ENCODE results near the gene FER.
"Not testable (repeated sequence)": the region's sequence is repeated elsewhere in the genome, so short reads cannot be mapped to it uniquely, and the experiment has no call there.

Gene FER

GRCh38 chr5:108801301-108801700 is 53.6 kb downstream of the FER start:
- DNase-seq, result no peak

DNA sequence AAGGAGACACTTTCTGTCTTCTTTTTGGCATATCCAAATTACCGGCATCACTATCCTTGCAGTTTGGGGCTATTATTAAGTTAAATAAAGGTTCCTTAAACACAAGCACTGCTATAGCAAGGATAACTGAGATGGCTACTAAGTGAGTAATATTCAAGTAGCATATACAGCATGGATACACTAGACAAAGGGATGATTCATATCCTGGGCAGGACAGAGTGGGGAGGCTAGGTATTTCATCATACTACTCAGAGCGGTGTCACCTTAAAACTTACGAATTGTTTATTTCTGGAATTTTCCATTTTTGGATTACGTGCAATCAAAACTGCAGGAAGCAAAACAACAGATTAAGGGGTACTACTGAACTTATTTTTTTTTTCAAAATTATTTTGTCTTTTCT is 54.1 kb downstream of the FER start:
- DNase-seq, result no peak

DNA sequence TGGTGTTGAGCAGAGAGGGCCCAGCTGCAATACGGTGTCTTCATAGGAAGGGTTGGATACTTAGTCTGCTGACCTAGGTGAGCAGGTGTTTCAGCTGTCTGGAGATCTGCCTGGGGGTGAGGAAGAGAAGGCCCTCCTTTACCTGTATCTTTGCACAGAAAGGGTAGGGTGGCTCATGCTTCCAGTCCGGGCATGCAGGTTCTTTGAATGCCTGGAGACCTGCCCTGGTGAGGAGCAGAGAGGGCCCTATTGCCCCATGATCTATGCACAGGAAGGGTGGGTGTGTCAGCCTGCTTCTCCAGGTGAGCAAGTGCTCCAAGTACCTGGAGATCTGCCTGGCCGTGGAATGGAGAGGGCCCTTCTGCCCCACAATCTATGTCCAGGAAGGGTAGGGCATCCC is 63.0 kb downstream of the FER start:
- no peak for DNase-seq

GRCh38 chr5:108813673-108814072 is 66.0 kb downstream of the FER start:
- no peak for DNase-seq

GRCh38 chr5:108814551-108814950 is 66.9 kb downstream of the FER start:
- no peak for DNase-seq

DNA sequence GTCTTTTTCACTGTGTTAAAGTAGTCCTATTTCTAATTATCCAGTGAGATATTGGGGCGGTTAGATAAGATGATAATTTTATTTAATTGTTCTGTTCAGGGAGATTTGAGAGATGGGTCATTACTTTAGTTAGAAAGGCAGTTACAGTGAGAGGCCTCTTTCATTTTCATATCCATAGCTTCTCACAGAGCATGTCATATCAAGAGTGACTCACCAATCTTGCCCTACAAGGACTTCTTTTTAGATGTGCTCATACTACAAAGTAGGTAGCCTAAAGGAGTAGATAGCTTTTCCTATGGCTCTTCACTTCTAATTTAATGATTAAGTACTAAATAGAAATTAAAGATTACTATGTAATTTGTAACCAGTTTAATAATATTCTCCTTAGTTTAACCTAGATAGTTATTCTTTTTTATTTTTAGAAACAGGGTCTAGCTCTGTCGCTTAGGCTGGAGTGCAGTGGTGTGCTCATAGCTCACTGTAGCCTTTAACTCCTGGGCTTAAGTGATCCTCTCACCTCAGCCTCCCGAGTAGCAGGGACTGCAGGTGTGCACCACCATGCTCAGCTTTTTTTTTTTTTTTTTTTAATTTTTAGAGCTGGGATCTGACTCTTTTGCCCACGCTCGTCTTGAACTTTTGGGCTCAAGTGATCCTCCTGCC is 71.0 kb downstream of the FER start:
- no peak for DNase-seq

DNA sequence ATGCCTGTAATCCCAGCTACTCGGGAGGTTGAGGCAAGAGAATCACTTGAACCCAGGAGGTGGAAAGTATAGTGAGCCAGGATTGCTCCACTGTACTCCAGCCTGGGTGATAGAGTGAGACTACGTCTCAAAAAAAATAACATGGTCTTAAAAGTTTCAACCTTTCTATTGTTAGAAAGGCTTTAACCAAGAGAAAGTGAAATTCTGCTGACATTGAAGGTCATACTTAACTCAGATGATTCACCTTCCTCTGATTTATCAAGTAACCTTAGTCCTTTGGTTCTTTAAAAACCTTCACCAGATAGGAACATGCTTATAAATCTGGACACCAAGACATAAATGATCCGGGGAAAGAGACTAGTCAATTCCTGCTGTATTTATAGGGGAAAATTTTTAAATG is 73.3 kb downstream of the FER start:
- no peak for DNase-seq

- DNase-seq, result no peak
These were observed 74.7 kb downstream of the FER start for GRCh38 chr5:108822211-108822947.

DNA sequence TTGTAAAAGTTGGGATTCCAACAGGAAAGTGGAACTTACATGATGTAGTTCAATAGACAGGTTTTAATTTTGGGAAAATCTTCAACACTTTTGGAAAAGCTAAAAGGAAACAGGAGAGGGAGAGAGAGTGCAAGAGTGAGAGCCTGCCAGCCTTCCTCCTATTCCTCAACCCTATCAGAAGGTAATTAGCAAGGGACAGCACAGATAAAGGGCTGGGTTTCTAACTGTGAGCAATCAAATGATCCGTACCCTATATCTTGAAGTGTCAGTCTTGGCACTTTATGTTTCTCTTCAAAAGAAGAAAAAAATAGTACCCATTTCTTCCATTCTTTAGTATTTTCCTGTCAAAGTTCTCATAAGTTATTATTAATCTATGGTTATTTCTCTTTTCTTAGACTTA is 79.4 kb downstream of the FER start:
- no peak for DNase-seq

DNA sequence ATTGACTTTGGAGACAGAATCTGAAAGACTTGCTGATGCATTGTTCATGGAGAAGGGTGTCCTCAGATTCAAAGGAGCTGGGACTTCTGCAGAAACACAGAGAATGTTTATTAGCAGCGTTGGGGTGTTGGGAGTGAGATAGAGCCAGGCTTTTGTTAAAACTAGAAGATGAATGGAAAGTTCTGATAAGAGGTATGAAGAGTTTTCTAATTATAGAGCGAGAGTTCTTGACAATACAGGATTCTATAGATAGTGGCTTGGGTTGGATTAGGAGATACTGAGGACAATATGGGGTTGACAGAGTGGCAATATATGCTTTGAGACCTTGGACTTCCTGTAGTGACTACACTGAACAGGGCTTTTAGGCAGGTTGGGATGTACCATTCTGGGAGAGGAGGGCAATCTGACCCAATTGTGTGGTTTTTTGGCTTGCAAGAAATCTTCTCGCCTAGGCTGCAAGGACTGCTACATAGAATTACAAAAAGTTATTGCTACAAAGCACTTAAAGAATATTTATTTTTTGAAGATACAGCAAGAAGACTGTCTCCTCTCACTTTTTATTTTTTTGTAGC is 83.1 kb downstream of the FER start:
- DNase-seq, result no peak

GRCh38 chr5:108836492-108836891 is 88.8 kb downstream of the FER start:
- no peak for DNase-seq

GRCh38 chr5:108842260-108842941 is 94.7 kb downstream of the FER start:
- not testable (repeated sequence) for DNase-seq

DNA sequence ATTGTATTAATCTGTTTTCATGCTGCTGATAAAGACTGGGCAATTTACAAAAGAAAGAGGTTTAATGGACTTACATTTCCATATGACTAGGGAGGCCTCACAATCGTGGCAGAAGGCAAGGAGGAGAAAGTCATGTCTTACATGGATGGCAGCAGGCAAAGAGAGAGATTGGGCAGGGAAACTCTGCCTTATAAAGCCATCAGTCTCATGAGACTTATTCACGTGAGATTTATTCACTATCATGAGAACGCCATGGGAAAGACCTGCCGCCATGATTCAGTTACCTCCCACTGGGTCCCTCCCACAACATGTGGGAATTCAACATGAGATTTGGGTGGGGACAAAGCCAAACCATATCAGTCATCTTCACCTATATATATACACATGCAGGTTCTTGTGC is 103.4 kb downstream of the FER start:
- DNase-seq, result not testable (repeated sequence)

- no peak for DNase-seq
These were observed 110.2 kb downstream of the FER start for GRCh38 chr5:108857905-108858304.

GRCh38 chr5:108858959-108859358 is 111.3 kb downstream of the FER start:
- no peak for DNase-seq

DNA sequence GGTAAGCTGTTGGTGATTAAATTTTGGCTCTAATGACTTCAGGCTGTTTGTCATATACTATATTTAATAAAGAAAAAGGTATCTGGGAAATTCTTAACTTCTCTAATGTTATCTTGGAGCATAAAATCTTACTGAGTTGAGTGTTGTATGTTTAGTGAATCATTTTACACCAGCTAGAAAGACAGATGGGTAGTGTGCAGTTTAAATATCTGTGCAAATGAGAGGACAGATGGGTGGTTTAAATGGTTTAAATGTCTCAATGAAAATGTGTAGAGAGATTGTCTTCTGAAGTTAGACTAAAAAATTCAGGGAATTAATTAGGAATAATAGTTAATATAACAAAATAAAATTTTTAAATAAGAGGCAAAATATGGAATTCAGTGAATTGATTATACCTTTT is 114.5 kb downstream of the FER start:
- no peak for DNase-seq

DNA sequence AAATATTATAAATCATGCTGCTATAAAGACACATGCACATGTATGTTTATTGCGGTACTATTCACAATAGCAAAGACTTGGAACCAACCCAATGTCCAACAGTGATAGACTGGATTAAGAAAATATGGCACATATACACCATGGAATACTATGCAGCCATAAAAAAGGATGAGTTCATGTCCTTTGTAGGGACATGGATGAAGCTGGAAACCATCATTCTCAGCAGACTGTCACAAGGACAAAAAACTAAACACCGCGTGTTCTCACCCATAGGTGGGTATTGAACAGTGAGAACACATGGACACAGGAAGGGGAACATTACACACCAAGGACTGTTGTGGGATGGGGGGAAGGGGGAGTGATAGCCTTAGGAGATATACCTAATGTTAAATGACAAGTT is 118.4 kb downstream of the FER start:
- not testable (repeated sequence) for DNase-seq

DNA sequence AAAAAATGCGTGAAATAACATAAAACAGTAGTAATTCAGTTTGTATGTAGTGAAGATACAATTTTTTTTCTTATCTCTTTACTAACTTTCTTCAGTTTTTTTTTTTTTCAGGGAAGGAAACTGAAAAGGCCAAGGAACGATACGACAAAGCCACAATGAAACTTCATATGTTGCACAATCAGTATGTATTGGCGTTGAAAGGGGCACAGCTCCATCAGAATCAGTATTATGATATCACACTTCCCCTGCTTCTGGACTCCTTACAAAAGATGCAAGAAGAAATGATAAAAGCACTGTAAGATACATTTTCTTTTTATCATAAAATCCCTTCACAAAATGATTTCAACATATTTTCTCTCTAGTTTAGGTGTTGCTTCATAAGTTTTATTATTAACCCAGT is 120.0 kb downstream of the FER start:
- DNase-seq, result no peak

- no peak for DNase-seq
These were observed 121.4 kb downstream of the FER start for GRCh38 chr5:108869066-108869465.

DNA sequence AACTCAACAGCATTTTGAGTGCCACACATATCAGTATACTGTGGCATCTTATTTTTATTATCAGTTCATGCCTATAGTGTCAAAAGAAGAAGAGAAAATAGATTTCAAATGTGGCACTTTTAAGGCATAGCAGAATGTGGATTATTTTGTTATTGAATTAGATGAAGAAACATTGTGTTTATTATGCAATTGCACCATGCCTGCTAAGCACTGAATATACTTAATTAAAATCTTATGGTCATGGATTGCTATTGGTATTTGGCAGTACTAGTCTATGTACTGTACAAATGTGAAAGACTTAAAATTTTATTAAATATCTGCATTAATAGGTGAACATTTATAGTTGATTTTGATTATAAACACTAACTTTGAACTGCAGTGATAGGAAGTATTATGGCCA is 128.8 kb downstream of the FER start:
- no peak for DNase-seq

DNA sequence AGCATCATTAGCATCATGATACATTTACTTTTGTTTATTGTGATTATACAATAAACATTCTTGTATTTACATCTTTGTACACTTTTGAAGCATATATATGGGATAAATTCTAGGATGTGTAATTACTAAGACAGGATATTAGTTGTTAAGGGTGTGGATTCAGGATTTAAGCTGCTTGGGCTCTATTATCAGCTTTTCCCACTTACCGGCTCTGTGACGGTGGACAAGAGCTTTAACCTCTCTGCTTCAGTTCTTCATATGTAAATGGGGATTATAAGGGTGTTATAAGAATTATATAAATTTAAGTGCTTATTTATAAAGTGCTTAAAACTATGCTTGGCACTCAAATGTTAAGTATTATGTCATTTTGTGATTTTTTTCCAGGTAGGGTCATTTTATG is 131.1 kb downstream of the FER start:
- DNase-seq, result no peak

GRCh38 chr5:108881133-108881532 is 133.4 kb downstream of the FER start:
- no peak for DNase-seq

GRCh38 chr5:108884736-108885135 is 137.0 kb downstream of the FER start:
- DNase-seq, result no peak

- DNase-seq, result no peak
These were observed 150.6 kb downstream of the FER start for GRCh38 chr5:108898257-108898656.
